HepG2 (cell line): ENCODE measurements around the gene FAM83G. TPM values are rescaled to one million over a fixed set of nuclear protein-coding genes. Genes with fewer than 3 reads are reported as not detected.

Experiments used
- DBP ChIP-seq: sonication (generic); formaldehyde crosslinking; IDR thresholded peaks from 2 replicates; pipeline ENCODE4 v1.4.0; 2020; ENCODE audit warnings: missing genetic modification reagents; ENCODE audit errors: not compliant biosample characterization
- FOSL2 ChIP-seq: sonication (generic); formaldehyde crosslinking; IDR thresholded peaks from 2 replicates; pipeline ENCODE4 v1.4.0; 2020; ENCODE audit warnings: missing genetic modification reagents
- MIXL1 ChIP-seq: IDR thresholded peaks from 2 replicates; pipeline ENCODE4 v1.6.1; 2016
- PHF5A ChIP-seq: IDR thresholded peaks from one replicate; pipeline ENCODE4 v1.6.1; 2018; ENCODE audit warnings: low read depth, missing genetic modification reagents; ENCODE audit not compliant: unreplicated experiment
- TAF15 ChIP-seq: fragments of 200-400 bp; formaldehyde crosslinking; IDR thresholded peaks from one replicate; pipeline ENCODE4 v1.6.1; 2018; ENCODE audit warnings: mild to moderate bottlenecking, low read depth, low read length; ENCODE audit not compliant: poor library complexity, severe bottlenecking
- ZBTB38 ChIP-seq: sonication (generic); formaldehyde crosslinking; IDR thresholded peaks from 2 replicates; pipeline ENCODE4 v1.5.1; 2020; ENCODE audit warnings: mild to moderate bottlenecking, missing genetic modification reagents
- ZNF552 ChIP-seq: sonication (generic); formaldehyde crosslinking; IDR thresholded peaks from 2 replicates; pipeline ENCODE4 v1.9.0; 2022; ENCODE audit warnings: missing genetic modification reagents, mild to moderate bottlenecking, borderline replicate concordance
- ZNF670 ChIP-seq: sonication (generic); formaldehyde crosslinking; IDR thresholded peaks from 2 replicates; pipeline ENCODE4 v1.8.0; 2022; ENCODE audit warnings: mild to moderate bottlenecking, missing genetic modification reagents, borderline replicate concordance
- polyA plus RNA-seq, 8 experiments: library from polyadenylated mRNA; depleted of rRNA in 3 of 8; stranded (reverse) in 7 of 8; unstranded in 1 of 8; fragments of >200 nt; fragmentation: Illumina TruSeq in 4 of 8; extraction: Trizol in 4 of 8; gene quantifications; 2 replicates each; pipeline versions ENCODE4 v1.2.1 to v1.2.3, GENCODE V29; 2011 to 2016; ENCODE audit warnings: low read depth in 4 of 8, missing spikeins in 1 of 8, mixed read lengths in 1 of 8; ENCODE audit not compliant: insufficient read depth in 1 of 8
- total RNA-seq, 5 experiments: library from RNA; depleted of rRNA; stranded (reverse); fragments of >200 nt; fragmentation: Illumina TruSeq; extraction: Trizol; gene quantifications; 2 replicates each; pipeline ENCODE4 v1.2.3, GENCODE V29; 2016; ENCODE audit warnings: low read depth in 1 of 5
- TF ChIP-seq, protein P1 (sequence below): fragments of 450-650 bp; IDR thresholded peaks from 2 replicates; pipeline ENCODE4 v1.6.1; 2017
- TF ChIP-seq, protein P2 (sequence below): sonication (generic); formaldehyde crosslinking; IDR thresholded peaks from 2 replicates; pipeline ENCODE4 v1.4.0; 2020; ENCODE audit warnings: mild to moderate bottlenecking, missing genetic modification reagents
- TF ChIP-seq, protein P3 (sequence below): sonication (generic); formaldehyde crosslinking; conservative IDR thresholded peaks from 2 replicates; pipeline ENCODE4 v1.4.0; 2020; ENCODE audit warnings: missing genetic modification reagents

FAM83G gene
- total and polyA plus RNA-seq, 2 of the 13 experiments (the other 11 are each of a cell fraction or from before 2014, with no cell fraction given), result 13.7 to 18.6 TPM

- TF ChIP-seq, protein P1, sequence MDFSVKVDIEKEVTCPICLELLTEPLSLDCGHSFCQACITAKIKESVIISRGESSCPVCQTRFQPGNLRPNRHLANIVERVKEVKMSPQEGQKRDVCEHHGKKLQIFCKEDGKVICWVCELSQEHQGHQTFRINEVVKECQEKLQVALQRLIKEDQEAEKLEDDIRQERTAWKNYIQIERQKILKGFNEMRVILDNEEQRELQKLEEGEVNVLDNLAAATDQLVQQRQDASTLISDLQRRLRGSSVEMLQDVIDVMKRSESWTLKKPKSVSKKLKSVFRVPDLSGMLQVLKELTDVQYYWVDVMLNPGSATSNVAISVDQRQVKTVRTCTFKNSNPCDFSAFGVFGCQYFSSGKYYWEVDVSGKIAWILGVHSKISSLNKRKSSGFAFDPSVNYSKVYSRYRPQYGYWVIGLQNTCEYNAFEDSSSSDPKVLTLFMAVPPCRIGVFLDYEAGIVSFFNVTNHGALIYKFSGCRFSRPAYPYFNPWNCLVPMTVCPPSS, result no peak
- TF ChIP-seq TAF15 (no peak), ZNF670 (CRISPR knock-in tag) (no peak), ZBTB38 (CRISPR knock-in tag) (no peak), DBP (CRISPR knock-in tag) (no peak), ZNF552 (CRISPR knock-in tag) (no peak), MIXL1 (CRISPR knock-in tag) (0 out of 2 replicates have a peak, but pooled peaks have one; percentile 57), PHF5A (no peak), FOSL2 (CRISPR knock-in tag) (peak; percentile 37; the same call in 1 of the 2 replicates)
- TF ChIP-seq, protein P2, sequence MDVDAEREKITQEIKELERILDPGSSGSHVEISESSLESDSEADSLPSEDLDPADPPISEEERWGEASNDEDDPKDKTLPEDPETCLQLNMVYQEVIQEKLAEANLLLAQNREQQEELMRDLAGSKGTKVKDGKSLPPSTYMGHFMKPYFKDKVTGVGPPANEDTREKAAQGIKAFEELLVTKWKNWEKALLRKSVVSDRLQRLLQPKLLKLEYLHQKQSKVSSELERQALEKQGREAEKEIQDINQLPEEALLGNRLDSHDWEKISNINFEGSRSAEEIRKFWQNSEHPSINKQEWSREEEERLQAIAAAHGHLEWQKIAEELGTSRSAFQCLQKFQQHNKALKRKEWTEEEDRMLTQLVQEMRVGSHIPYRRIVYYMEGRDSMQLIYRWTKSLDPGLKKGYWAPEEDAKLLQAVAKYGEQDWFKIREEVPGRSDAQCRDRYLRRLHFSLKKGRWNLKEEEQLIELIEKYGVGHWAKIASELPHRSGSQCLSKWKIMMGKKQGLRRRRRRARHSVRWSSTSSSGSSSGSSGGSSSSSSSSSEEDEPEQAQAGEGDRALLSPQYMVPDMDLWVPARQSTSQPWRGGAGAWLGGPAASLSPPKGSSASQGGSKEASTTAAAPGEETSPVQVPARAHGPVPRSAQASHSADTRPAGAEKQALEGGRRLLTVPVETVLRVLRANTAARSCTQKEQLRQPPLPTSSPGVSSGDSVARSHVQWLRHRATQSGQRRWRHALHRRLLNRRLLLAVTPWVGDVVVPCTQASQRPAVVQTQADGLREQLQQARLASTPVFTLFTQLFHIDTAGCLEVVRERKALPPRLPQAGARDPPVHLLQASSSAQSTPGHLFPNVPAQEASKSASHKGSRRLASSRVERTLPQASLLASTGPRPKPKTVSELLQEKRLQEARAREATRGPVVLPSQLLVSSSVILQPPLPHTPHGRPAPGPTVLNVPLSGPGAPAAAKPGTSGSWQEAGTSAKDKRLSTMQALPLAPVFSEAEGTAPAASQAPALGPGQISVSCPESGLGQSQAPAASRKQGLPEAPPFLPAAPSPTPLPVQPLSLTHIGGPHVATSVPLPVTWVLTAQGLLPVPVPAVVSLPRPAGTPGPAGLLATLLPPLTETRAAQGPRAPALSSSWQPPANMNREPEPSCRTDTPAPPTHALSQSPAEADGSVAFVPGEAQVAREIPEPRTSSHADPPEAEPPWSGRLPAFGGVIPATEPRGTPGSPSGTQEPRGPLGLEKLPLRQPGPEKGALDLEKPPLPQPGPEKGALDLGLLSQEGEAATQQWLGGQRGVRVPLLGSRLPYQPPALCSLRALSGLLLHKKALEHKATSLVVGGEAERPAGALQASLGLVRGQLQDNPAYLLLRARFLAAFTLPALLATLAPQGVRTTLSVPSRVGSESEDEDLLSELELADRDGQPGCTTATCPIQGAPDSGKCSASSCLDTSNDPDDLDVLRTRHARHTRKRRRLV, result no peak
- TF ChIP-seq, protein P3, sequence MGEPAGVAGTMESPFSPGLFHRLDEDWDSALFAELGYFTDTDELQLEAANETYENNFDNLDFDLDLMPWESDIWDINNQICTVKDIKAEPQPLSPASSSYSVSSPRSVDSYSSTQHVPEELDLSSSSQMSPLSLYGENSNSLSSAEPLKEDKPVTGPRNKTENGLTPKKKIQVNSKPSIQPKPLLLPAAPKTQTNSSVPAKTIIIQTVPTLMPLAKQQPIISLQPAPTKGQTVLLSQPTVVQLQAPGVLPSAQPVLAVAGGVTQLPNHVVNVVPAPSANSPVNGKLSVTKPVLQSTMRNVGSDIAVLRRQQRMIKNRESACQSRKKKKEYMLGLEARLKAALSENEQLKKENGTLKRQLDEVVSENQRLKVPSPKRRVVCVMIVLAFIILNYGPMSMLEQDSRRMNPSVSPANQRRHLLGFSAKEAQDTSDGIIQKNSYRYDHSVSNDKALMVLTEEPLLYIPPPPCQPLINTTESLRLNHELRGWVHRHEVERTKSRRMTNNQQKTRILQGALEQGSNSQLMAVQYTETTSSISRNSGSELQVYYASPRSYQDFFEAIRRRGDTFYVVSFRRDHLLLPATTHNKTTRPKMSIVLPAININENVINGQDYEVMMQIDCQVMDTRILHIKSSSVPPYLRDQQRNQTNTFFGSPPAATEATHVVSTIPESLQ (CRISPR knock-in tag), result no peak
Observed at GRCh38 chr17:18920911-18921441, 83.6 kb downstream of the FAM83G start (continued).
